Activated naive CD8-positive, alpha-beta T cell treated with anti-CD3 and anti-CD28 coated beads, Interleukin-2, amount 50 U/mL, for 16 hours (primary cell): ENCODE data around the gene MYO1G.
"Not testable (repeated sequence)": the region's sequence is repeated elsewhere in the genome, so short reads cannot be mapped to it uniquely, and the experiment has no call there.

Experiments
- DNase-seq: peaks from one replicate; pipeline ENCODE4 v3.0.0-alpha.2; 2020; ENCODE audit warnings: low read depth, low spot score

The MYO1G gene

DNA sequence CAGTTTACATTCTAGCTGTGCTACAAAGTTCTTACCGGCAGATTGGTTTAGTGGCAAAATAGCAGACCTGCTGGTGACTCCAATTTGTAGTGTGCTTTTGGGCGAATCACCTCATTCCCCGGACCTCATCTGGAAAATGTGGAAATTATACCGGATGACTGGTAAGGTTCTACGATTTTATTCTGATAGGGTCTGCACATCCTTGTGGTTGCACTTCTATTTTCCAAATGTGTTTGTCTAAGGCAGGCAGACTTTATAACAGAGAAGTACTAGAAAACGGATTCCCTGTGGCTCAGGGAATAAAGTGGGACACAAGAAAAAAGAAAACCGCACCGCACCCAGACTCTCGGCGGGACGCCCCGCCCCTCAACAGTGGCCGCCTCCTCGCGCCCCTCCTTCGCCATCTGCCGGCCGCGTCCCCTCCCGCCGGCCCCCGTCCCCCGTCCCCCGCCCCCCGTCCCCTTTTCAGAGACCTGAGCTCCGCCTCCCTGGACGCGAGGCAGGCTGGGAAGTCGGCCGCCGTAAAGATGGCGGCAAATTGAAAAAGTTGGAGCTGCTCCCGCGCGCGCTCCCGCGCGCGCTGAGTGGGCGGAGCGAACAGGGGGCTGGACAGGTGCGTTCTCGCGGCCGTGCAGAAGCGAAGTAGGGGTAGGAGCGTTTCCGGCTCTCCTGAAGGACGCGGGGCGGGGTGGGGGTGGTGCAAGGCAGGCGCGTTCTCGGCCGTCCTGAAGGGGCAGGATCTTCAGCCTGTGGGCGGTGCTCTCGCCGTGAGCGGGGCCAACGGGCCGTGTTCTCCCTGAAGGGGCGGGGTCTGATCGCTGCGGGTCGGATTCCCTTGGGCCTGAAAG lies 20.7 kb upstream of the MYO1G start:
- peak; percentile 99 for DNase-seq

DNA sequence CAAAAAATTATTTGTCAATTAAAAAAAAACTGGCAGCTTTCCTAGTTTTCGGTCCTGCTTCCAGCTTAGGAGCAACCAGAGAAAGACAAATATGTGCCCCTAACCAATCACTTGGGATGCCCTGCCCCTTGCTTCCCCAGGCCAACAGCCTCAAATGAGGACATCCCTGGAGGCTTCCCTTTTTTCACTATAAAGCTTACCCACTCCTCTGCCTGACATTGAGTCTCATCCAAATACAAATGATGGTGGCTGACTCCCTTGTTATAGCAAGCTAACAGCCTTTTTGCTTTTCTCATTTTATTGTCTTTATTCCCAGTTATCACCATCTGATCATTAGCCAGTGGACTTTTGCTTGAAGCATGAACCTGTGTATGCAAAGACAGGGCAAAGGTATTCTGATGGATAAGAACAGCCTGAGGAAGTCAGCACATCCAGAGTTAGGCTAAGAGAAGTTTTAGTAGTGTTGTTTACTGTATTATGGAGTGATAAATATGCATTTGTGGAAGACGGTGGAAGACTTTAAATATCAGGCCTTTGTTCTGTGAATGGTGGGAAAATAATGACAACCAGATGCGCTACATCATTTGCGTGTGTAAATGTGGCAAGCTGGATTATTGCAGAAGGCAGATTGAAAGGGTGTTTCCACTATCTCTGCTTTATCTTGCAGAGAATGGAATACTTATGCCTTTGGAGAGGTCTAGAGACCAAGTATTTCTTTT lies 19.5 kb upstream of the MYO1G start:
- DNase-seq: no peak

DNA sequence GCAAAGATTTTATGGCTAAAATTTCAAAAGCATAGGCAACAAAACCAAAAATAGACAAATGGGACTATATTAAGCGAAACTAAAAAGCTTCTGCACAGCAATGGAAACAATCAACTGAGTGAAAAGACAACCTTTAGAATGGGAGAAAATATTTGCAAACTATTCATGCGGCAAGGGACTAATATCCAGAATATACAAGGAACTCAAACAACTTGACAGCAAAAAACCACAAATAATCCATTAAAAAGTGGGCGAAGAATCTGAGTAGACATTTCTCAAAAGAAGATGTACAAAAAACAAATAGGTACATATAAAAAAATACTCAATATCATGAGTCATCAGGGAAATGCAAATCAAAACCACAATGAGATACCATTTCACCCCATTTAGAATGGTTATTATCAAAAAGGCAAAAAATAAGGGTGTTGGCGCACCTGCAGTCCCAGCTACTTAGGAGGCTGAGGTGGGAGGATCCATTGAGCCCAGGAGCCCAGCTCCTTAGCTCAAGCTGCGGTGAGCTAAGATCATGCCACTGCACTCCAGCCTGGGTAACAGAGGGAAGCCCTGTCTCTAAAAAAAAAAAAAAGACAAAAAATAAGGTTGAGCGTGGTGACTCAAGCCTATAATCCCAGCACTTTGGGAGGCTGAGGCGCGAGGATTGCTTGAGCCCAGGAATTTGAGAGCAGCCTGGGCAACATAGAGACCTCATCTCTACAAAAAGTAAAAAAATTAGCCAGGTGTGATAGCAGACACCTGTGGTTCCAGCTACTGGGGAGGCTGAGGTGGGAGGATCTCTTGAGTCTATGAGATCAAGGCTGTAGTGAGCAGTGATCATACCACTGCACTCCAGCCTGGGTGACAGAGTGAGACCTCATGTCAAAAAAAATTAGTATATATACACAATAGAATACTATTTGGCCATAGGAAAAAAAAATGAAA lies 17.0 kb upstream of the MYO1G start:
- DNase-seq: no peak

DNA sequence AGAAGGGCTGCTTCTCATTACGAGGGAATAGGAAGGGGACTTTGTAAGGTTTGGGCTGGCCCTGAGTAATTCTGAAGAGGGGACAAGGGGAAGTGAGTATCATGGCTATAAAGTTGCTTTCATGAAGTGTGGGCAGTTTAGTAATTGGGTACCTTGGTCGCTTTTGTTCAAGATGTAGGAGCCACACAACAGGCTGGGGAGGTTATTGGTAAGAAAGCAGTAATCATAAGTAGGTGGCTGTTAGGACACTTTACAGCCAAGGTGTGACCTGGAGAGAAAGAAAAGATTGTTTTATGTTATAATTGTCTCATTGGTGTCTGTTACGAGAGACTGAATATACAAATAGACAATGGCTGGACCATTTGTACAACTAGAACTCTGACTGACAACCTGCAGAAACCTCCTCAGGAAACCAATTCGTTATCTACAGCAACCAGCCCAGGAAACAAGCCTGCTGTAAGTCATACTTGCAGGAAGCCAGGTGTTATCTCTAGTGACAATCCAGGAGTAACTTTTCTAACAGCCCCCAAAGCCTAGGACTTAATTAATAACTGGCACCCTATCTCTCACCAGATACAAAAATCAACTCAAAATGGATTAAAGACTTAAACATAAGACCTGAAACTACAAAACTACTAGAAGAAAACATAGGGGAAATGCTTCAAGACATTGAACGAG lies 16.2 kb upstream of the MYO1G start:
- no peak for DNase-seq

DNA sequence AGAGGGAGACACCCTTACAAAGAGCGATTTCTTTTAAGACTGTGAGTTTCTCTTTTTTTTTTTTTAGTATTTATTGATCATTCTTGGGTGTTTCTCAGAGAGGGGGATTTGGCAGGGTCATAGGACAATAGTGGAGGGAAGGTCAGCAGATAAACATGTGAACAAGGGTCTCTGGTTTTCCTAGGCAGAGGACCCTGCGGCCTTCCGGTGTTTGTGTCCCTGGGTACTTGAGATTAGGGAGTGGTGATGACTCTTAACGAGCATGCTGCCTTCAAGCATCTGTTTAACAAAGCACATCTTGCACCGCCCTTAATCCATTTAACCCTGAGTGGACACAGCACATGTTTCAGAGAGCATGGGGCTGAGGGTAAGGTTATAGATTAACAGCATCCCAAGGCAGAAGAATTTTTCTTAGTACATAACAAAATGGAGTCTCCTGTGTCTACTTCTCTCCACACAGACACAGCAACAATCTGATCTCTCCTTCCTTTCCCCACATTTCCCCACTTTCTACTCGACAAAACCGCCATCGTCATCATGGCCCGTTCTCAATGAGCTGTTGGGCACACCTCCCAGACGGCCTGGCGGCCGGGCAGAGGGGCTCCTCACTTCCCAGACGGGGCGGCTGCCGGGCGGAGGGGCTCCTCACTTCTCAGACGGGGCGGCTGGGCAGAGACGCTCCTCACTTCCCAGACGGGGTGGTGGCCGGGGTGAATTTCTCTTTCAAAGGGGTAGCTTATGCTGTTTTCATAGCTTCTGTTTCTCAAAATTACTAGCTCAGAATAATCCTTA lies 13.4 kb upstream of the MYO1G start:
- not testable (repeated sequence) for DNase-seq

DNA sequence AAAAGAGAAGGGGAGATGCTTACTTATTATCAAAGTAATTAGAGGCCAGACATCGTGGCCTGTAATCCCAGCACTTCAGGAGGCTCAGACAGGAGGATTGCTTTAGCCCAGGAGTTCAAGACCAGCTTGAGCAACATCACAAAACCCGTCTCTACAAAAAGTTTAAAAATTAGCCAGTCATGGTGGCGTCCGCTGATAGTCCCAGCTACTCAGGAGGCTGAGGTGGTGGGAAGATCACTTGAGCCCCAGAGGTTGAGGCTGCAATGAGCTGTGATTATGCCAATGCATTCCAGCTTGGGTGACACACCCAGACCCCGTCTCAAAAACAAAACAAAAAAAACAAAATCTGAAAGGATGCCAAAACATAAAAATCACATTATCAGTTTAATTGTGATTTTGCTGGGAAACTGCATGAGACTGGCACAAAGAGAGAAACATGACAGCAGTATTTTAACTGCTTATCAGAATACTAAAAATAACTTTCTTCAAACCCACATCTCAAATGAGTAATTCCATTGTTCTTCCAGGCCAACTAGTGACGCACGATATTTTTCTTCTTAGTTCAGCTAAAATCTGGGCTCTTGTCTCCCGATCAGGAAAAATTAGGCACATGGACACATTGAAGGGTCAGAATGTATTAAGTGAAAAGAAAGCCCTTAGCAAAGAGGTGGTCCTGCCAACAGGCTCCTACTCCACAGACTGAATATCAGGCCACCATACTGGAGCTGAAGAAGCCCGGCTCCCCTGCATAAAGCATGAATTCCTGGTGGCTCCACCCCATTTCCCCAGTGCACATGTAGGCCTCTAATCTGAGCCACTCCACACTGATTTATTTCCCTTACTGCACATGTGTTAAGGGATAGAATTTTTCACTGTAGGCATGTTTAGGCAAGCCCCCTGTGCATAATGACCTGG lies 11.6 kb upstream of the MYO1G start:
- DNase-seq: no peak

DNA sequence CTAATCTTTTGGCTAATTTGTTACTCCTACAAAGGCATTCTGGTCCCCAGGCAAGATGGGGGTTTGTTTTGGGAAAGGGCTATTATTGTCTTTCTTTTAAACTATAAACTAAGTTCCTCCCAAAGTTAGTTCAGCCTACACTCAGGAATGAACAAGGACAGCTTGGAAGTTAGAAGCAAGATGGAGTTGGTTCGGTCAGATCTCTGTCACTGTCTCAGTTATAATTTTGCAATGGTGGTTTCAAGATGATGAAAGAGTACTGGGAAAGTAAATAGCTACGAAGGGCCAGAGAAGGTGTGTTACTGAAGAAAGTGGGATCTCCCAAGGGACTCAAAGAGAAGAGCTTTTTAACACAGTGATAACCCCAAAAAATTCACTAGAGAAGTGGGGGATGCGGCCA lies 10.3 kb upstream of the MYO1G start:
- no peak for DNase-seq

DNA sequence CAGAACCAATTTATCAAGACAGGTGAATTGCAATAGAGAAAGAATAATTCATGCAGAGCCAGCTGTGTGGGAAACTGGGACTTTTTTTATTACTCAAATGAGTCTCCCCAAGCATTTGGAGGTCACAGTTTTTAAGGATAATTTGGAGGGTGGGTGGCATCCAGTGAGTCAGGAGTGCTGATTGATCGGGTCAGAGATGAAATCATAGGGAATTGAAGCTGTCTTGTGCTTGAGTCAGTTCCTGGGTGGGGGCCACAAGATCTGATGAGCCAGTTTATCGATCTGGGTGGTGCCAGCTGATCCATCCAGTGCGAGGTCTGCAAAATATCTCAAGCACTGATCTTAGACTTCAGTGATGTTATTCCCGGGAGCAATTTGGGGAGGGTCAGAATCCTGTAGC lies 9.9 kb upstream of the MYO1G start:
- no peak for DNase-seq

DNA sequence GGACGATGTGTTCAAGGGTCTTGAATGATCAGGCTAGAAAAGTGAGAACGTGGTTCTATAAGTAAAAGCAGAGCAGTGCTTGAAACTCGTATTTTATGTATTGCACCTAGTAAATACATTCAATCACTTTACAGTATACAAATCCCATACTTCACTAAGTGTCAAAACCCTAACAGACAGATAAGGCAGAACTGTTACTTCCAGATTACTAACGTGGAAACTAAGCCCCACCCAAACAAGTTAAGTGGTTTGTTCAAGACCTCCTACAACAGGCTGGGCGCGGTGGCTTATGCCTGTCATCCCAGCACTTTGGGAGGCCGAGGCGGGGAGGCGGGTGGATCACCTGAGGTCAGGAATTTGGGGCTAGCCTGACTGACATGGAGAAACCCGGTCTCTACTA lies 9.2 kb upstream of the MYO1G start:
- no peak for DNase-seq

DNA sequence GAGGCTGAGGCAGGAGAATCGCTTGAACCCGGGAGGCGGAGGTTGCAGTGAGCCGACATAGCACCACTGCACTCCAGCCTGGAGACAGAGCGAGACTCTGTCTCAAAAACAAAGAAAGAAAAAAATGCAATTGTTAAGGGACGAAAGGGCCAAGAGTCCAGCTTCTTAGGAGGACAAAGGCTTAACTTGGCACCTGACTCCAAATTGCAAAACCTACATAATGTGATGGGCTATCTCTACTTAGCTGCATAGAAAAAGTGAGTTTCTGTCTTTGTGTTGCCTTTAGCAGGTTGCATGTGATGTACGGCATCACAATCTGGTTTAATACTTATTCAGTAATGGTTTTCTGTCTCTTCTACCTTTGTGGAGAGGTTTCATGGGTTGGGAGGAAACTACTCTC lies 8.6 kb upstream of the MYO1G start:
- no peak for DNase-seq

DNA sequence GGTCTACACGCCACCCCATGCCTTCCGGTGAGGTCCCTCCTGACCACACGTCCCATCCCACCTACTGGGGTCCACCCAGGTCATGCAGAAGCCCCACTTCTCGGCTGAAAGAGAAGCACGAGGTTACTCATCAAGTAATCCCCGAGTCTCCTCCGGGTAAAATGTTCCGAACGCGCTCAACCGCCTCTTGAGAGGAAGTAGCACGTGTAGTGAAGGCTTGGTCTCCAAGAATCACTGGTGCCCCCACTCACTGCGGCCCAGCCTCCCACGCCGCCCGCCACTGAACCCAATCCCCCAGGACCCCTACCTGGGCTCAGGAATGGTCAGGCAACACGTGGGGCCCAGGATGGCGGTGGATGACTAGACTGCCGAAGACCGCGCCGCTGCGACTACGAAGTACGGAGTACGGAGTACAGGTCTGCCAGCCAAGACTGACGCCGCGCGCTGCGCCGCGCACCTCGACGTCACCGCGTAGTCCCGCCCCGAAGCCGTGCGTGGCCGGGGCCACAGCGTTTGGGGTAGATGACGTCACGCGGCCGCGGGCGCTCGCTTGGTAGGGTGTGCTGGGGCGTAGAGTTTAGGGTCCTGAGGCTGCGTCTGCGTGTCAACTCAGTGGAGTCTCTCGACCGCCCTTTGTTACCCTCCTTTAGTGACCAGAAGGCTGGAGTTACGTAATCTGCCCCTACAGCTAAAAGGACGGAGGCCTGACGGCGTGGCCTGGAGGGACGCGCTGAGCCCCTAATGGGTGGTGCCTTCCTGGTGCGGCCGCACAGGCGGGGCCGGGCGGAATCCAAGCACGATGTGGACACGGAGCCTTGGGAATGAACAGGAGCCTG lies 7.6 kb upstream of the MYO1G start:
- peak; percentile 86 for DNase-seq

DNA sequence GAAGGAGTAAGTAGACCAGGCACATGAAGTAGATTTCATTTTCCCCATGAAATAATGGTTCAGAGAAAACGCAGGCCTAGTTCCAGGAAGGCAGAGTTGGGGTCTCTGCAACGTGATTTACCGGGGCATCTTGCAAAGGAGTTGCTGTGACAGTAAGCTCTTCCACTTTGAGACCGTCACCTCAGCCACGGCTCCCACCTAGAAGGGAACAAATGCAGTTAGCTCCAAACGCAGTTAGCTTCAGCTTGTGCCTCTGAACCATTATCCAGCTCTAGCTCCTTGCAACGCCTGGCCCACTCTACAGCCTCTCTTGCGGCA lies 7.0 kb upstream of the MYO1G start:
- DNase-seq: no peak

DNA sequence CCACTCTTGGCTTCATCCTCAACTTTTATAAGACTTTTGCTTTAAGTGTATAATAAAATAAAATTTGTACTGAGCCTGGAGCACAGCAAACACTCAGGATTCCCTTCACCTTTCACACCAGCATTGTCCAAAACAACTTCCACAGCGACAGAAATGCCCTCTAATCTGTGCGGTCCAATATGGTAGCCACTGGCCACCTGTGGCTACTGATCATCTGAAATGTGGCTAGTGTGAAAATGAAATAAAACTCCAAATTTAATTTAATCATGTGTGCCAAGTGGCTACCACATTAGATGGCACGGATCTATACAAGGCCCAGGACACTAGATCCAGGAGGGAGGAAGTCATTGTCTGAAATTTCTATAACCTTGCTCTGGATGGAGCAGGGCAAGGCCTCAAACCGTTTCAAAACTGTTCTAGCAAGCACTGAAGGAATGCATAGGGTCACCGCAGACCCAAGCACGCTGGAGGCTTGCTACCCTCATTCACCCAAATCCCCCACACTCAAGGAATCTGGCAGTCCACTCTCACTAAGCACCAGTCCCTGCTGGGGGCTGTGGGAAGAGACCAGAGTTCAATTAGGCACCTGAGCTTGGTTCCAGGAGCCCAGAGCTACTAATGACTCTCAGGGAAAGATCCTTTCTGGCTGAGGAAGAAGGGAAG lies 6.3 kb upstream of the MYO1G start:
- DNase-seq: no peak

DNA sequence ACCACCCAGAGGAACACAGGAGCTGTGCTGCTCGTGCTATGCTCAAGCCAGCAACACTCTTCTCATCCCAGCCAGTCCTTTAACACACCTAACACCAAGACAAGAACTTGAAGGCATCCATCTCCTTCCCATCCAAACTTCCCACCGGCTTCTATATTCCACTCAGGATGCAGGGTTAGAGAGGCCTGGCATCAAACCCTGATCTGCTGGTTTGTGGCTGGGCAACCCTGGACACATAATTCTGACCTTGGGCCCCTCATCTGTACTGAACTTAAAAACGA lies 5.6 kb upstream of the MYO1G start:
- DNase-seq: no peak

DNA sequence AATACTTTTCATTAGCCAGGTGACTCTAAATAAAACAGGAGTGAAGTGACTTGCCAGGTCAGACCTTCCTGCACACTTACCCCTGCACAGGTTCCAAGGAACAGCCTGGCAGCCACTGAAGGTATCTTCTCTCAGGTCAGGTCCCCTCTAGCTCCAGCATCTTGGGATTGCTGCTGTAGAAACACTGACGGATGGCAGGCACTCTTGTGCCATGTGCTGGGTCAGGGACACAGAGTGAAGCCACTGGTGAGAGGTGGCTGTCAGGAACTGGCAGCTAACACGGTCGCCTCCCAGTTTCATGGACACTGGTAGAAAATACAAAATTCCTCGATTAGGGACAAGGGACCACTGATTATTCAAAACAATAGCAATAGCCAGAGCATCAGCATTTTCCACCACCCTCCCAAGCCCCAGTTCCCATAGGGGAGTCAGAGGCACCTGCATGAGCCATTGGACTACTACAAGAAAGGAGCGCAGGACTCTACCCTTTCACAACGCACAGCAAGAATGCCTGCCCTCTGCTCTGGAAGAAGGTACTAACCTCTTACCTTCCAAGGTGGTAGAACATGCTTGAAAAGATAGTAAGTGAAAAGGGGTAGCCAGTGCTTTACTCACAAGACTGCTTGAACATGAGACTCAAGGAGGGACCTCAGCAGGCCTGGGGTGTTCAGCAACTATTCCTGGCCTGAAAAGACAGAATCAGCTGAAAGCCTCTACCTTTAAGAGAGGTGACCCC lies 5.1 kb upstream of the MYO1G start:
- no peak for DNase-seq

DNA sequence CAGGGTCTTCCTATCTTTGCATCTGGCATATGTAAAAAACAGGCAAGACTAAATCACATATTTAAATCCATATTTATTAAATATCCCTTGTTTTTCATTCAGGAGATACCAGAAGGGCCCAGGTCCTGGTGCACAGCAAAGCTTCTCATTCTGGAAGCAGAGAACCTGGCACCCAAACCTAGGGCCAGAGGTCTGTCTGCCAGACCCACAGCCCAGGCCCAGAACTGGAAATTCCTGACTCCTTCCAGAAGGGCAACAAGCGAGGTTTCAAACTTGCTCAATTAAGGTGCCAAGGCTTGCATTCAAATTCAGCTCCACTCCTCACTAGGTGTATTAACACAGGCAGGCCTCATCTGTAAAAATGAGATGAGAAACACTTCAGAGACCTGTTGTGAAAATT lies 4.2 kb upstream of the MYO1G start:
- no peak for DNase-seq

DNA sequence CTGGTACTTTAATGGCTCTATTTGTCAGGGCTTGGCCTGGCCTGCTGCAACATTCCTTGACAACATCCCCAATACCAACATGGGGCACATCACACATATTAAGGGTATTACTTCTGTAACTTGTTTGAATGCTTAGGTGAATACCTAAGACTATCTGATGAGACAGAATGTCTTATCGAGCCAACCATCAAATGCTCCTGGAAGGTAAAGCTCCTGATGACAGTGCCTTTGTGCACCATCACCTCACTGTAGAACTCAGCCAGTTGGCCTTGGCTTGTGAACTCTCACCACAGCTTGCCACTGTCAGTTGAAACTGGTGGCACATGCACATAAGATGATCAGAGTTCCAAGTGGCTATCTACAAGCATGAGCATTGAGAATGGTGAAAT lies 3.7 kb upstream of the MYO1G start:
- DNase-seq: no peak
